Islet of Langerhans (tissue), 1 donor: ENCODE data around the gene GLRA3.
A peak's percentile ranks its signal among the peaks of the same experiment; 100 is the strongest.

ENCODE experiments used
- FAIRE-seq: peaks from one replicate; lab custom pipeline; 2011; peaks lifted over from hg19 to GRCh38; lab: Jason Lieb, UNC

GLRA3 gene

DNA sequence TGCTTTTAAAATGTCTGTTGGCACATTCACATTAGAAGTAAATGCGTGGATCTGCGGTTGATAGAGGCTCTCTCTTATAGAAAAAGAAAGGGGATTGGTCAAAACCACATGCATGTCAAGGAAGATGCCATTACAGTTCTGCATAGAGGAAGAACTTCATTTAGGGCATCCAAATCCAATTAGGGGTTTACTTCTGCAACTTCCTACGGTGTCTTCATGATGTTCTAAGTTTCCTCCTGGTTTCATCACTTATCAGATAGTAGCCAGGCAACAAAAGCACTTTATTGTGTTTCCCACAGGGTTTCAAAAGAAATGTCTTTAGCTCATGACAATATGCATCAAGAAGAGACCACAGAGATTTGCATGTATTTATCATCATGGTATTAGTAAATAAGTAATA, 170.8 kb downstream of the GLRA3 start:
- no peak for FAIRE-seq

DNA sequence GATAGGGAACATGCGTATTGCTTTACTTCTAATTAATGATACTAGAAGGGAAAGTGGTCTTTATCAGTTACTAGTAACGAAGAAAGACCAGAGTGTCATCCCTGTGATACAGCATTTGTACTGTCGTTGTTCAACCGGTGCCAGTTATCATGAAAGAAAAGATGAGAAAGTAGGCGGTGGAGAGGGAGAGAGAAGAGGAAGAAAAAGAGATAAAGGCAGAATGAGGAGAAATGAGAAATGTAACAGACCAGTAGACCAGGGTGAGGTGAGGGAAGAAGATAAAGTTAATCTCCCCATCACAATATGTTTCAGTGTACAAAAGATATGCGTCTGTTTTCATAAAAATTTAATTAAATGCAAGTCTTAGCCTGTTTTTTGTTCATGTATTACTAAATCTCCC, 171.6 kb downstream of the GLRA3 start:
- no peak for FAIRE-seq

DNA sequence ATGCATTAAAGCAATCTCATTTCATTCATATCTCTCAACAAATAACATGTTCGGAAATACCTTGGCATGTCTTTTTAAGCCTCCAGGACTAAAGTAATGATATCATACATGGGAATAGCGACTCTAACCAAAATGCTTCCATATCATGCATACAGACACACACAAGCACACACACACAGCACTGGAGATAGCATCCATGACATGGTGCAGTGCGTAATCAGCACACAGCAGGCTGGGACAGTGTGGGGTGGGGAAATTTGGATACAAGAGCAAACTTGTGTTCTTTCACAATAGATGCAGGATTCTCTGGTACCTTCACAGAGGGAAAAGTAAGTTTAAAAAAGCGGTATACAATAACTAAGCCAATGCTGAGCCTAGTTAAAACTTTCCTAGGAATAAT, 174.4 kb downstream of the GLRA3 start:
- FAIRE-seq = no peak

DNA sequence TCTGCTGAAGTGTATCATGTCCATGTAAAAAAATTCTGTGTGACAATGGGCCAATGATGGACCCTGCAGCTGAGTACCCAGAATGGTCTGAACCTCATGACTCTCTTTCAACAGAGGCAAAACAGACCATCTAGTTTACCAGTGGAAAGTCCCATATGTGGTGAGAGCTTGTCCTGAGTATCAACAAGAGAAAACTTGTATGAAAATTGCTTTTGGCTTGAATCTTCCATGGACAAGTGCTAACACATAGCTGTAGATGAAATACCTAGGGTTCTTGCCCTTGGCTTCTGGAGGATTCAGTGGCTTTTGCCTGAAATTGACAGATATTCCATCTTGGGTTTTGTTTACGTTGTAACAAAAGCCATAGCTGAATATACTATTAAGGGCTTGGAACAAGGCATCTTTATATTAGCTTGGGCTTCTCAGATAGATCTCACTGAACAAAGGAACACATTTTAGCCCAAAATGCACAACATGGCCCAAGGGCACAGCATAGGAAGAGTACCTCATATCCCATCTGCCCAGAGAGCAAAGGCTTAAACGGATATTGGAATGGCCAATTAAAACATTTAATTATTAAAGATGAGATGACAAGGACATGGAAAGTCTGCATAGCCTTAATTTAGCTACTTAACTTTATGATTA, 178.2 kb downstream of the GLRA3 start:
- FAIRE-seq = no peak

DNA sequence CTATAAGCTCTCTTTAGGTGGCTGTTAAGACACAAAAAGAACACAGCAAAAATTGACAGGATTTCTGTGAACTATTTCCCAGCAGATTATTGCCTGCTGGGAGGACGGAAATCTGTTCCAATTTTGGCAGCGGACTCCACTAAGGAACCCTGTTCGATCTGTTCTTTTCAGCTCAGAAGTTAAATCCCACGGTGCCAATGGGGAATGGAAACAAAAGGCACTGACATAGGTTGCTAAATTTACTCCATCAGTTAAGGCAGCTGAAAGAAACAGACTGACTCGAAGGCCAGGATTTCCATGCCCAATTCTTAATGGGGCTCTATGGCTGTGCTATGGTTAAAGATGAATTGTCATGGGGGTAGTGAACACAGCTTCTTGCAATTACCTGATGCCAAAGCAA, 180.2 kb downstream of the GLRA3 start:
- no peak for FAIRE-seq

DNA sequence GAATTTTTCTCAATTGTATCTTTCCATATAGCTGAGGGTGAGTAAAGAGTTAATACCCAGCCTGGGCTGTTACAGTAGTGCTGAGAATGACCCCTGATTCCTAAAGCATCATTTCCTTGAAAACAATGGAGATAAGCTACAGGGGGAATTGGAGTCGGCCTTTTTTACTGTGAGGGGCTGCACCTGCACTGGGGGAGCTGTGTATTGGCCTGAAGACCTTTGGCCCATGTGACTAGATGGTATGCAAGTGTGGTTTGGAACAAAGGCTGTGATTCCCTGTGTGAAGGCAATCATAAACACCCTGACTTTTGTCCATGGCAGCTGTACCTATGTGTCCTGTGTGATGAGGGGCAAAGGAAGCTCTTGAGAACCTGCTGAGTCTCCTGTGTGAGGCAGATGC, 182.7 kb downstream of the GLRA3 start:
- no peak for FAIRE-seq

DNA sequence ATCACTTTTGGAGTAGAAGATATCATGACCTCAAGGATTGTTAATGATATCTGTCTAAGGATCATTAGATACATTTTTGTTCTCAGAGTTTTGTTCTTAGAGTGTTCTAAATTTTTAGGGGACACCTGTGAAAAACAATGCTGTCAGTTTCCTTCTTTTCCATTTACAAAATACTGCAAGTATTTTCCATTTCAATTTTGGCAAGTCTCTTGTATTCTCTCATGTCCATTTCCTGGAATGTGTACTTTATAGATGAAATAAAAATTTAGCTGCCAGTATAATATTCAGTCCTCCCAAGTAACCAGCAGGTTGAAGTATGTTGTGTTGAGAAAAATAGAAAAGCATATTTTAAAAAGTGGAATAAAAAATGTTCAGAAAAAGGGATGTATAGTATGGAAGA, 188.9 kb downstream of the GLRA3 start:
- FAIRE-seq = peak; percentile 30

DNA sequence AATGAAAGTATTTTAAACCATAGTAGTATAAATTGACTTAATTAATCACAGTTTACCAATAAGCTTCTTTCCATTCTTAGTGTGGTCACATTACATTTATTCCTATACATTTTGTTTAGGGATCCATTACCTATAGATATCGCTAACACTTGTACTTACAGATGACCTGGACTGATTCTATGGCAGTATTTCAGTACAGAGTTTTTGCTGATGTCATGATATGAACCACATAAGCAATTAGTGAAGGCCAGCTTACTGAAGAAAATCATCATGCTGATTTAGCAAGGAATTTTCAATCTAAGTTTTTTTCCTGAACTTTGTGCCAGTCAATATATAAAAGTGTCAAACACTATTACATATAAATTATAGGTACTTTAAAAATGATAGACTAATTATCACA, 193.3 kb downstream of the GLRA3 start:
- FAIRE-seq = no peak

DNA sequence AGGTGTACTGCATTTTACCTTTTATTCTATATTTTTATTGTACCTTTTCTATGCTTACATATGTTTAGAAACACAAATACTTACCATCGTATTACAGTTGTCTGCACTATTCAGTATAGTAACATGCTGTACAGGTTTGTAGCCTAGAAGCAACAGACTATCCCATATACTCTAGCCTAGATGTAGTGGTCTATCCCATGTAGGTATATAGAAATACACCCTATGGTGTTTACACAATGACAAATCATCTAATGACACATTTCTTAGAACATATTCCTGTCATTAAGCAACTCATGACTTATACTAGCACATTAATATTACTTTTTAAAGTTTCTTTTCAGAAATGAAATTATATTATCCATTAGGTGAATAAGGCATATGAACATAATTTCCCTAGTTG, 195.6 kb downstream of the GLRA3 start:
- no peak for FAIRE-seq

DNA sequence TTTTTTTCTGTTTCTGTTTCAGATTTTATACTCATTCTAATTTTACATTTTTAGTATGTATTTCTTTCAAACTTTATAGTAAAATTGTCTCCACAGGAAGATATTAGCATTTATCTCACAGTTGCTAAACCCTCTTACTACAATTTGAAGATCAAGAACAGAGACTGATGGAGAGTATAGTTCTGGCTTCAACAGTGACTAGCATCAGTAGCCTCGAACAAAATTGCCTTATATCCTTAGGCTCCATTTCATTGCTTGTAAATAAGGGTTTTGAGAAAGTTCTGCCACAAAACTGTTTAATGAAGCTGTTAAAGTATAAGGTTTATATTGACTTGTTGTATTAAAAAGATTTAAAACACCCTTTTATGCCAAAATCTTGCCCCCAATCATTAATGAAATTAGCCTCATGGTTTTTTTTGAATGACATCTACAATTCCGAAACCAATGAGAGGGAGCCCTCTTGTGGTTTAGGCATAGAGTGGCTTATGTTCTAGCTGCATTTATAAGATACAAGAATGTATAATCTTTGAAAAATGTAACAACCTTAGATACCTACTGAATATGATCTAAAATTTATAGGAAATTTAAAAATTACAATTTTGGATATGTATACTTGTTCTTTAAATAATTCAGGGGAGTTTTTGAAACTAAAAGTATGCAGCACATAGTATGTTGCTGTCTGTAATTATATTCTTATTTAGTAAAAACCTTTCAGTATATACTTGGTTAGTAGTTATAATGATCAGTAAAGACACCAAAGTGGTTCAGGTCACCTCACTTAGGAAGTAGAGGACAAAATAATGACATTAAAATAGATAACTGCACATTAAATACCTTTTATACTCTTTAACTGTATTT, 196.9 kb downstream of the GLRA3 start:
- FAIRE-seq = peak; percentile 99

DNA sequence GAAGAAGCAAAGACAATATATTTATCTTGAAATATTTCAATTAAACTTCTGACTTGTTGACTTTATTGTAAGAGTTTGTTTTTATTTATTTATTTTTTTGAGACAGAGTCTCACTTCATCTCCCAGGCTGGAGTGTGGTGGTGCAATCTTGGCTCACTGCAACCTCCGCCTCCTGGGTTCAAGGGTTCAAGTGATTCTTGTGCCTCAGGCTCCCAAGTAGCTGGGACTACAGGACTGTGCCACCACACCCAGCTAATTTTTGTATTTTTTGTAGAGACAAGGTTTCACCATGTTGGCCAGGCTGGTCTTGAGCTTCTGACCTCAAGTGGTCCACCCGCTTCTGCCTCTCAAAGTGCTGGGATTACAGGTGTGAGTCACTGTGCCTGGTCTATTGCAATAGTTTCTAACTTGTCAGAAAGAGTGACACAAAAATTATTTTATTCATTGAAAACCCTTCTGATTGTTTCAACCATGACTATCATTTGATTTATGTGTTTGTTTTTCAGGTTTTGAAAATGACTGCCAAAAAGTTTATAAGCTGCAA, 199.1 kb downstream of the GLRA3 start:
- peak; percentile 33 for FAIRE-seq

DNA sequence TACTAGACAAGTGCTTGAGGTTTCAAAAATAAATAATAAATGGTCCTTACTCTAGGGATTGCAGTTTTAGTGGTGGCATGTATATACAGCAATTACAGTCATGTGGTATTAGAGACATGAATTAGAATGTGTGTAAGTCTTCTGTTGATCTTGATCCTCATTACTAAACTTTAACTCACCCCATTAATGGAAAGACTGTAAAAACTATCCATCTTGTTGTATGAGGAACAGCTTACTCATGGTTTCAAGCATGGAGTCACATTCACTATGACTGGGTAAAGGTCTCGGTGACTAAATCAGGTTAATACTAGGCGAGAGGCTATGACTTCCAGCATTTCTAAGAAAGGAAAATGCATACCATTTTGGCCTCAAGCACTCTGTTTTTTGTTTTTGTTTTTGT, 199.8 kb downstream of the GLRA3 start:
- FAIRE-seq = no peak

DNA sequence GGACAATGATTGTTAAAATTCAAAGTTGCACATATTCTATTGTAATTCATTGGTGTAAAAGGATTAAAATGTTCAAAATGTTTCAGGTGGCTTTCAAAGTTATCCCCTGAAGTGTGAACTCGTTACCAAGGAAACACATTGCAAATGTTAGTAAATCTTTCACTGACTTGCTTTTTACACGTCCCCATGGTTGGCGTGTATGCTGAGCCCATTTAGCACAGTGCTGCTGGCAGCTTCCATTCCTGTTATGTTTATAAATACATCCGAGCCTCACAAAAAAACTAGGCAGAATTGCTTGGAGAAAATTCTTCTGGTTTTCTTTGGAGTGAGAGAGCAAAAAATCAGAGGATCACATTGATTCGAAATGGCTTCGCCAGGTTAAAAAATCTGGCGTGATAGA, 200.9 kb downstream of the GLRA3 start:
- no peak for FAIRE-seq

DNA sequence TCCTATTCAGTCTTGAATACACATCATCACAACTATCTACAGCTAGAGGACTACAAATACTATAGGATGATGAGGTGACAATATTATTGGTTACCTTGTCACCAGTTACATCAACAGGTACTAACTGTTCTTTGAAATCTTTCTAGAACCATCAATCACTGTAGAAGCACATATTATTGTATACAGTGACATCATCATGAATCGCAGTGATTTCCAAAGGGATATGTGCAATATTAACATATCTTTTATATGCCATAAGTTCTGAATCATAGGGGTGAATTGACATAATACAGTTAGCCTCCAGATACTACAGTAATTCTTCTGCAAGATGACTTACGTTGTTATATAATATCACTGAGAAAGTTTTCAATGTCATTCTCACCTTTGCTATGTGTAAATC, 201.6 kb downstream of the GLRA3 start:
- no peak for FAIRE-seq

DNA sequence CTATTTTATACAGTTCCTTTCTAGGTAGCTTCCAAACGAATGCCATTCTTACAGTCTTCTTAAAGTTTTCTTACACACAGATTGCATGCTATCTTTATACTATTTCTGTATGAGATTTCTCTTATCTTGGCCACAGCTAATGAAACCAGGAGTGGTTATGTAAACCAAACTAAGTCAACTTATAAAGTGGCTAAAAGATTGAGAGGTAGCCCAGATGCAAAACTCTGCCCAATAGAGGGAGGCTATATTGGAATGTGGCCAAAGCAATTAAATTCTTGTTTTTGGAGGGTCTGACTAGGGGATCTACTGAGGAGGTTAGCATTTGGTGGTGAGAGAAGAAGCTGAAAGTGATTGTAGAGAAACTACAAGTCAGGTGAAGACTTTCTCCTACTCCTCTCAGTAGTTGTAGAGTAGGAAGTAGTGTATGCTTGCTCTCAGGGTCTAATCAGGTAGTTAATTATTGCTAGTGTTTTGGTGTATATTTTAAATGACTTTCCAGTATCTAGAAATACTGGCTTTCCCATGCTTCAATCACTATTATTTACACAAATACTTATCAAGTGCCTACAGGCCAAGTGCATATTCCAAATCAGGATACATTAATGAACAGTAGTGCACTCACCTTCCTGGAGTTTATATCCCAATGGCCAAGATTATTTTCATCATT, 202.6 kb downstream of the GLRA3 start:
- no peak for FAIRE-seq

DNA sequence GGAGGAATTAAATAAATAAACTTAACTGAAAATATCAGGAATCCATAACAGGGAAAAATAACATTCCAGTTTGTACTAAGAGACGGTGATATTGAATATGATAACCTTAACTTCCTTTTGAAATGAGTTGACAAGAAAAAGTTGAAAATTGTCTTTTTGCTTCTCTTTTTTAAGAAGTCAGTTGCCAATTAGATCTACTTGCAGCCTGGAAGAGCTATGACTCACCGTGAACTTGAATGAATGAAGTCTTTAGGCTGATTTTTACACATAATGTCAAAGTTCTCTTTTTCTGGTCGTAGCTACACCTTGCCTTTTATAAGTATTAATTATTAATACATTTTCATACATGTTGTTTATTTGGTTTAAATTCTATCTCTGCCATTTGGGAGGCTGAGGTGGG, 212.4 kb downstream of the GLRA3 start:
- no peak for FAIRE-seq

DNA sequence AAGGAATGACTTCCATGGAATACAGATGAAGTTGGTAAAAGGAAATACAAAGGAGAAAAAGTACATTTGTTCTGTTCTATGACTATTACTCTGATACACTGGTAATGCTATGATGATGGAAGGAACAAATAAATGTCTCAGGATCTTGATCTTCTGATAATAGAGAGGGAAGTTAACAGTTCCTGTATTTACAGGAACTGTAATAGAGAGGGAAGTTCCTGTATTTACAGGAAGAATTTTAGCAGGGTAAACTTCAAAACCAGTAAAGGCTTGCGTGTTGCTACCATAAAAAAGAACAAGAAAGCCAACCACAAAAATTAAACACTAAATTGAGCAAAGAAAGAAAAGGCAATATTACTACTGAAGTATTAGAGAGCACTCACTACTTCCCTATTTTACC, 215.1 kb downstream of the GLRA3 start:
- FAIRE-seq = no peak

DNA sequence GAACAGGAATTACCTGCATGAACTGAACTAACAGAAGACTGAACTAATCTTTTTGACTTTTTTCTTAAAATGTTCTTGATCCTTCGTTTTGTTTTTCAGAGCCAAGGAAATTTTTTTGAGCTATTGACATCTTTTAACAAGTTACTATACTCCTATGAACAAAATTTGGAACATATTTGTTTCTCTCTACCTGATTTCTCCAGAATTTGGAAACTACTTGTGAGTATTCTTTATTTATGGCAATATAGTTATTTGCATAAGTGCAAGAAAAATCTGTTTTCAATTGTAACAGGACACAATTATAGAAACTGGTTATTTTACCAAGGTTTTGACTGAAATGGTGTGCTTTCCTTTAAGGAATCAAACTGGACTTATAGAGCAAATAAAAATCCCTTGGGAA, 217.3 kb downstream of the GLRA3 start:
- FAIRE-seq = no peak

DNA sequence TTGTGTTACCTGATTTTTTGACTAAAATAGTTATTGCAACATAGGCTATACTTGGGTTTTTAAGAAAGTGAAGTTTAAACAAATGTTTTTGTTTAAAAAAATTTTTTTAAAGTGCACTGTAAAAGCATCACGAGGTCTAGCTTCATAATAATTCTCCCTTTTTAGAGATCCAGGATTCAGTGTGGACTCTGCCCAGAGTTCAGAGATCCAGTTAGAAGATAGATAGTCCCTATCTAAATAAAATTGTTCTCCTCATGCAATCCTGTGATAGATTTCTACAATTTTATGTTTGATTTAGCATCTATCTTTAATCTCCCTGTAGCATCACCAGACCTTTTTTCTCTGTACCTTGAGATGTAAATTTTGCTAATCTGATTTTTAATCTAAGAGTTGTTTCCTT, 221.3 kb downstream of the GLRA3 start:
- FAIRE-seq = no peak

DNA sequence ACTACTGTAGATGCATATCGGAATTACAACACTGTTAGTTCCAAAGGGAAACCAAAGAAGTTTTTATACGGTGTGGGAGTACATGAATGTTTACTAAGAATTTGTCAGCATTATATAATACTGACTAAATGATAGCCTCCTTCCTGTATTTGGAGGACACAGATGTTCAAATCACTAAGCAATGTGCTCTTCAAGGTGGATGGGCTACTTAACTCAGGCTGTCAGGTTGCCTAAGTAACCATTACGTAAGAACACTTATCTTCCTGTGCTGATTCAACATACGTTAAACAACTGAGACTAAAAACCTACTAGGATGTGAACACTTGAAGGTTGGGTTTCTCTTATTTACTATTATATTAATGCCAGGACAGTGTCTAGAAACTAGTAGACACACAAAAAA, 224.8 kb downstream of the GLRA3 start:
- FAIRE-seq = peak; percentile 100

DNA sequence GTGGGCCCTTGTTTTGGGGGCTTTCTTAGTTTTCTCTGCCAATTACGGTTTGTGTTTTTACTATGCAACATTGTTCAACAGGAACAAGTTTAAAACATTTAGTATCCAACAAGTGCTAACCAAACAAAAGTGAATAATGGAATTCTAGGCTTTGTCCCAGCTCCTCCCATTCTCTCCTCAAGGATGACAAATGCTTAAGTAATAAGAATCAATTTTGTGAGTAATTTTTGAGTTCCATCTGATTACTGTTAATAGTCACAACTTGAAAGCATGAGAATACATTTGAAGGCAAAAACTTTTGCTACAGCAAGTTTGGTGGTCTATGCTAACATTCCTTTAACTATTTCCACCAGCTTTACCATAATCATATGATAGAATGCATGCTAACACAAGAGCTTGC, 228.7 kb downstream of the GLRA3 start:
- no peak for FAIRE-seq

DNA sequence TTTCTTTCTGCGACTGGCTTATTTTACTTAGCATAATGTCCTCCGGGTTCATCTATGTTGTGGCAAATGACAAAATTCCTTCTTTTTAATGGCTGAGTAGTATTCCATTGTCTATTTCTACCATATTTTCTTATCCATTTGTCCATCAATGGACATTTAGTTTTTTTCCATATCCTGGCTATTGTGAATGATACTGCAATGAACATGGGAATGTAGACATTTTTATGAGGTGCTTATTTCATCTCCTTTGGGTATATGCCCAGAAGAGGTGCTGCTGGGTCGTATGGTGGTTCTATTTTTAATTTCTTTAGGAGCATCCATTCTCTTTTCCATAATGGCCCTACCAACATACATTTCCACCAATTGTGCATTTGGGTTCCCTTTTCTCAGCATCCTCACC, 230.2 kb downstream of the GLRA3 start:
- FAIRE-seq = no peak

DNA sequence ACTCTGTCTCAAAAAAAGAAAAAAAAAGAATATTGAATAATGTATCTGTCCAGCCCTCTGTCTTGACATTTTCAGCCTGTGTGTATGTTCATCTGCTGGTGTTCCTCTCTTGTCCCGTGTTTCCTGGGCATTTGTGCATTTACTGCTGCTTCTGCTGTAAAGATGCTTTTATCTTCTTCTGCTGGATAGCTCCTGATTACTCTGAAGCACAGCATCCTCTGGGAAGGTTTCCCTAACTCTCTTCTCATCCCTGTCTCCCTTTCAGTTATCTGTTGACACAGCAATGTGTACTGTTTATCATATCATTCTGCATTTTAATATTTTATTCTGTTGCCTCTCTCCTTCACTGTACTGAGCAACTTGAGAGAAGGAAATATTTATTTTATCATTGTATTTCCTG, 232.5 kb downstream of the GLRA3 start:
- FAIRE-seq = no peak
